GM23248 (cell line): ENCODE data around the gene PTPRD.

Experiments used
- EZH2 ChIP-seq: fragments of 200-600 bp; sonication (generic); IDR thresholded peaks from 2 replicates; pipeline ENCODE4 v1.6.1; 2018; ENCODE audit warnings: antibody characterized with exemption, mild to moderate bottlenecking; ENCODE audit not compliant: insufficient read depth, poor library complexity, severe bottlenecking
- EZH2phosphoT487 ChIP-seq: fragments of 200-600 bp; sonication (generic); IDR thresholded peaks from 2 replicates; pipeline ENCODE4 v1.6.1; 2018; ENCODE audit warnings: antibody characterized with exemption, moderate library complexity, mild to moderate bottlenecking, low read depth; ENCODE audit not compliant: insufficient read depth

DNA sequence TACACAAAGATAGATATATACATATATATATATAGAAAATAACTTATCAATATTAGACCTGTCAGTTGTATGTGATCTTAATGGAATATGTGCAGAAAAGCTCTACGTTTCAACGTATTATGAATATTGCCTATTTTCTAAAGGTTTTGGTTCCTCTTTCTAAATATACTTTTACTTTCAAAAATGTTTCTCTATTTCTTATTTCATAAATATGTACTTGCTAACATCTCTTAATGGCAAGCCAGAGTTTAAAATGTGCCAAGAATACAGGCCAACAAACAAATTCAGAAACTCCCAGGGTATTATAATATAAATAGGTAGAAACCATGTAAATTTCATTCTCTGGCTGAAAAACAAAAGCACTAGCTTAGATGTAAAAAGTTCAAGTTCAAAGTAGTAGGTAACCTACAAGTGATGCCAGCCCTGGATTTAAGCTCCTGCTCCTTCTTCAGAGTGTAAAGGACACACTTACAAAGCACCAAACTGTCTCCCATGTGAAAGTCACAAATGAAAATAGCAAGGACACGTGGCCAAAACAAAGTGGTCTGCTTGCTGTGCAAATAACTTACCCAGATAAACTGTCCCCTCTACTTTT lies 2128.1 kb downstream of the PTPRD start:
- TF ChIP-seq EZH2phosphoT487 (no peak), EZH2 (no peak)
